ENCODE results near the gene C1GALT1C1L. TPM values are rescaled to one million over a fixed set of nuclear protein-coding genes. Genes with fewer than 3 reads are reported as not detected.

Gene C1GALT1C1L
- total RNA-seq, 1 donor from 2014 or later = 0.38 TPM

DNA sequence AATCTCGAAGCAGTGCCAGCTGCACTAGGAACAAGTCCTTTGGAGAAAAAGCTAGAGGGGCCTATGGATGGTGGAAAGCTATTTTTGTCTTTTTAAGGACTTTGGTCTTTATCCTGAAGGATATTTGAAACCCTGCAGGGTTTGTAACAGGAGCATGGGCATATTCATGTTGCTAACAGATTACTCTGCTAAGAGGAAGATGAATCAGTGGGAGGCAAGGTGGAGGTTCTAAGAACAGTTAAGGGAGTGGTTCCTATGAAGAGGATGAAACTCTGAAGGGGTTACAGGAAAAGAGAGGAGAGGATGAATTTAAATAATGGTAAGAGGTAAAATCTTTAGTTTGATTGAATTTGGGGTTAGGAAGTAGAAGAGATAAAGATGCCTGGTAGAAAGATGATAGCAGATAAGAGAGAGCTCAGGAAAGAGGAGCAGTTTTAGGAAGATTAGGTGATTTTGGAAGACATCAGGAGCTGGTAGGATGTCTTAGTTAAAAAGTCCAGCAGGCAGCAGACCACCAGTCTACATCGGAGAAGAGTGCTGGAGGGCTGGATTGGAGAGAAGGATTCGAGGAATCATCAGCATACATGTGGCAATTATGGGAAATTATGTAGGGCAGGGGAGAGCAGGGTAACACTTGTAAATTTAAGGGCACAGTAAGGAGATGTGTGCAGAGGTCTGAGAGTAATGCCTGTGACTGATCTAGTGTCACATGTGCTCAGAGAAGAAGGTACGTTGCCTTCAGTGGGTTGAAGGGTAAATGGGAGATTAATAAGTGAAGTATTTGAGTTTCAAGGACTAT is 39.3 kb upstream of the C1GALT1C1L start:
- peaks cover 3% of the 10 kb centered on the region for H3K27me3 Mint-ChIP-seq (ENCODE audit: low read depth)
- no peaks in the 10 kb centered on the region for H3K9me3 Mint-ChIP-seq
- H3K27ac Mint-ChIP-seq = no peak overlapping the region
- H3K36me3 Mint-ChIP-seq = peaks cover 2% of the 10 kb centered on the region
- H3K4me3 Mint-ChIP-seq = no peak overlapping the region
- DNase-seq (ENCODE audit: low spot score in 2 of 2, unreplicated experiment in 2 of 2) = no peak
- no peaks in the 10 kb centered on the region for H3K4me1 Mint-ChIP-seq
- TF ChIP-seq, protein P1, sequence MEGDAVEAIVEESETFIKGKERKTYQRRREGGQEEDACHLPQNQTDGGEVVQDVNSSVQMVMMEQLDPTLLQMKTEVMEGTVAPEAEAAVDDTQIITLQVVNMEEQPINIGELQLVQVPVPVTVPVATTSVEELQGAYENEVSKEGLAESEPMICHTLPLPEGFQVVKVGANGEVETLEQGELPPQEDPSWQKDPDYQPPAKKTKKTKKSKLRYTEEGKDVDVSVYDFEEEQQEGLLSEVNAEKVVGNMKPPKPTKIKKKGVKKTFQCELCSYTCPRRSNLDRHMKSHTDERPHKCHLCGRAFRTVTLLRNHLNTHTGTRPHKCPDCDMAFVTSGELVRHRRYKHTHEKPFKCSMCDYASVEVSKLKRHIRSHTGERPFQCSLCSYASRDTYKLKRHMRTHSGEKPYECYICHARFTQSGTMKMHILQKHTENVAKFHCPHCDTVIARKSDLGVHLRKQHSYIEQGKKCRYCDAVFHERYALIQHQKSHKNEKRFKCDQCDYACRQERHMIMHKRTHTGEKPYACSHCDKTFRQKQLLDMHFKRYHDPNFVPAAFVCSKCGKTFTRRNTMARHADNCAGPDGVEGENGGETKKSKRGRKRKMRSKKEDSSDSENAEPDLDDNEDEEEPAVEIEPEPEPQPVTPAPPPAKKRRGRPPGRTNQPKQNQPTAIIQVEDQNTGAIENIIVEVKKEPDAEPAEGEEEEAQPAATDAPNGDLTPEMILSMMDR (IDR thresholded peaks at IDR 0.05; ENCODE audit: unreplicated experiment) = no peak

DNA sequence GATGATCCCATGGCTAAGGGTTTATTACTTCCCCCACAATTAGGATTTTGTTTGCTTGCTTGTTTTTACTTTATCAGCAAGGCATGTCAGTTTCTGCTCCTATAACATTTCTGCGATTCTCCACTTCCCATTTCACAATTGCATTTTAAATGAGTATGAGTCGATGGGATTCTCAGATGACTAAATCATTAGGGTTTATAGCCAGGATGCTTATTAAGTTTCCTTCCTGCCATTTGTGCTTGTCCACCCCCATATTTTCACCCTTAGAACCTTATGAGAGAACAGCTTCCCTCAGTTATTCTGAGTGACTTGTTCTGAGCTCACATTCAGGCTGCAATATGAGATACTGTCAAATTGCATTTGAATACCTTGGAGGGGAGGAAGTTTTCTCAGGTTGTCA is 37.9 kb upstream of the C1GALT1C1L start:
- H3K27ac Mint-ChIP-seq = no peak overlapping the region
- no peaks in the 10 kb centered on the region for H3K9me3 Mint-ChIP-seq
- peaks cover 3% of the 10 kb centered on the region for H3K27me3 Mint-ChIP-seq (ENCODE audit: low read depth)
- H3K4me1 Mint-ChIP-seq = no peaks in the 10 kb centered on the region
- H3K36me3 Mint-ChIP-seq = peaks cover 2% of the 10 kb centered on the region
- H3K4me3 Mint-ChIP-seq = no peak overlapping the region
- no peak for DNase-seq (ENCODE audit: low spot score in 2 of 2, unreplicated experiment in 2 of 2)
- TF ChIP-seq, protein P1 (IDR thresholded peaks at IDR 0.05; ENCODE audit: unreplicated experiment) = no peak

DNA sequence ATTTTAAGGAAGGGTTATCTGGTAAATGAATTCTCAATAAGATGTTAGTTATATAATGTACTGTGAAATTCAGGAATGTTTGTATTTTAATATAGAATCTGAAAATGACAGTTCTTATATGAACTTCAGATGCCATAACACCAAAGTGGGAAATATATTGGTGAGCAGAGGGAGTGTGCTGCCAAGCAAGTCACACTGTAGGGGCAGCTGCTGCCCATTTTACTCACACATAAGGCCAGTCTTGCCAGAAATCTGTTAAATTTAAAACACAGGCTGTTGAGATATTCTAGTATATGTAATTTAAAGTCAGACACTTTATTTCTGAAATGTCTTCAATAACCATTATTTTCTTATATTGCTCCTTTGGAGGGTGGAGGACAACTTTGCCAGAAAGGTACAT is 34.6 kb upstream of the C1GALT1C1L start:
- no peaks in the 10 kb centered on the region for H3K36me3 Mint-ChIP-seq
- no peak for DNase-seq (ENCODE audit: low spot score in 2 of 2, unreplicated experiment in 2 of 2)
- H3K27ac Mint-ChIP-seq = no peak overlapping the region
- no peaks in the 10 kb centered on the region for H3K9me3 Mint-ChIP-seq
- TF ChIP-seq, protein P1 (IDR thresholded peaks at IDR 0.05; ENCODE audit: unreplicated experiment) = no peak
- no peaks in the 10 kb centered on the region for H3K4me1 Mint-ChIP-seq
- peaks cover 3% of the 10 kb centered on the region for H3K27me3 Mint-ChIP-seq (ENCODE audit: low read depth)
- H3K4me3 Mint-ChIP-seq = no peak overlapping the region

DNA sequence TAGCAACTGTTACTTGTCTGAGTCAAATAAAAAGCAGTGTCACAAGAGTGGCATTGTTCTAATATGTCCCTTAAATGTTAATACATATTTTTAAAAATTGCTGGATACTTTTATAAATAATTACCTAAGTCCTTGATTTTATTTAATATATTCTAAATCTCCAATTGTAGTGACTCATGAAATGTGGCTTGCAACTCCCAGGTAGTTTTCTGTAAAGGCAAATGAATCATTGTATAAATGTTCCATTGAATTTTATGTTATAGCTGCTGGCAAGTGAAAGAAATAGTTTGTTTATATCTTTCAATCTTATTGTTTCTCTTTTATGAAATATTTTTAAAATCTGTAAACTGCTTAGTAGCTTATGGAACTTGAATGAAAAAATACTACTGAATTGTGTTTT is 32.7 kb upstream of the C1GALT1C1L start:
- H3K36me3 Mint-ChIP-seq = no peaks in the 10 kb centered on the region
- TF ChIP-seq, protein P1 (IDR thresholded peaks at IDR 0.05; ENCODE audit: unreplicated experiment) = no peak
- no peaks in the 10 kb centered on the region for H3K27me3 Mint-ChIP-seq (ENCODE audit: low read depth)
- no peaks in the 10 kb centered on the region for H3K9me3 Mint-ChIP-seq
- H3K4me3 Mint-ChIP-seq = no peak overlapping the region
- DNase-seq (ENCODE audit: low spot score in 2 of 2, unreplicated experiment in 2 of 2) = no peak
- H3K27ac Mint-ChIP-seq = no peak overlapping the region
- H3K4me1 Mint-ChIP-seq = no peaks in the 10 kb centered on the region

DNA sequence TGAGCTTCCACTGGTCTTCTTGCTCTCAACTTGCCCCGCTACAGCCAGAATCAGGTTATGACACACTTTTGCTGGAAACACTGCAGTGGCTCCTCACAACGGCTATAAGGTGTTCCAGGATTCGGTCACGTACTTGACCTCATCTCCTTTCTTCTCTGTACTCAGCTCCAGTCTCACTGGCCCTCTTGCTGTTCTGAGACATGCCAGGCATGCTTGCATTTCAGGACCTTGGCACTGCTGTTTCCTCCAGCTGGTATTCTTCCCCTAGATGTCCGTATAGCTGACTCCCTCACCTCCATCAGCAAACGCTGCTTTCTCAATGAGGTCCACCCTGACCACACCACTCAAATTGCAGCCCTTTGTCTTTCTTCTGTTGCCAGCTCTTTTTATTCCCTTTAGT is 31.9 kb upstream of the C1GALT1C1L start:
- no peaks in the 10 kb centered on the region for H3K9me3 Mint-ChIP-seq
- DNase-seq (ENCODE audit: low spot score in 2 of 2, unreplicated experiment in 2 of 2) = no peak
- TF ChIP-seq, protein P1 (IDR thresholded peaks at IDR 0.05; ENCODE audit: unreplicated experiment) = no peak
- H3K4me3 Mint-ChIP-seq = no peak overlapping the region
- H3K27me3 Mint-ChIP-seq (ENCODE audit: low read depth) = no peaks in the 10 kb centered on the region
- no peaks in the 10 kb centered on the region for H3K4me1 Mint-ChIP-seq
- H3K36me3 Mint-ChIP-seq = no peaks in the 10 kb centered on the region
- no peak overlapping the region for H3K27ac Mint-ChIP-seq

Measured in mesothelial cell of epicardium (in vitro differentiated cells).